HCT116 (cell line): ENCODE data around the gene ARL5C. TPM values are rescaled to one million over a fixed set of nuclear protein-coding genes. Genes with fewer than 3 reads are reported as not detected.

Experiments used
- ATAC-seq: fragments of 200-7000 bp; cut with Tn5 transposase; 2 replicates; pipeline ENCODE4 v1.9.1; 2020; ENCODE audit warnings: mild to moderate bottlenecking, moderate library complexity
- BruUV-seq: library from RNA; stranded (reverse); fragments of 400-500 nt; replicated peaks from 2 replicates; lab custom pipeline; 2021; lab: Mats Ljungman, UMichigan
- CTCF ChIA-PET: fragments of 300-600 bp; sonication (Branson Sonifier 250); formaldehyde crosslinking; loops from one replicate; lab custom pipeline; 2021; ENCODE audit warnings: antibody characterized with exemption; lab: Charles Lee
- POLR2A ChIA-PET: fragments of 300-600, 350-600 bp; sonication (Branson Sonifier 250); formaldehyde crosslinking; loops from one replicate; lab custom pipeline; 2021; ENCODE audit warnings: antibody characterized with exemption; lab: Charles Lee
- RAD21 ChIA-PET, 2 experiments: fragments of 300-600 bp; sonication (Branson Sonifier 250); formaldehyde crosslinking; loops; one replicate each; lab custom pipeline; 2023; ENCODE audit warnings: low total read pairs in 2 of 2; ENCODE audit not compliant: uncharacterized antibody in 2 of 2, unreplicated experiment in 2 of 2, low non-redundant PET in 1 of 2; lab: Charles Lee
- DNase-seq: peaks from one replicate; pipeline ENCODE4 v3.0.0-alpha.2; 2010; ENCODE audit warnings: low read depth, low spot score
- H2AFZ ChIP-seq: fragments of 200-600 bp; shearing (Covaris generic), sonication (generic); 2 replicates; pipeline ENCODE4 v1.6.1; 2017; ENCODE audit warnings: low read depth, mixed run types, mixed read lengths, antibody characterized with exemption, low read length; ENCODE audit not compliant: poor library complexity, severe bottlenecking
- H3K27ac ChIP-seq: 2 replicates; pipeline ENCODE4 v1.5.1; 2012; ENCODE audit warnings: low read depth, low read length
- H3K27me3 ChIP-seq: fragments of 200-600 bp; sonication (generic); 2 replicates; pipeline ENCODE4 v1.6.1; 2016; ENCODE audit warnings: mixed run types, low read length, mixed read lengths; ENCODE audit not compliant: insufficient read depth
- H3K36me3 ChIP-seq, 2 experiments: fragments of 200-500 bp in 1 of 2; fragments of 200-600 bp in 1 of 2; sonication (Bioruptor generic) in 1 of 2; sonication (generic) in 1 of 2; 2 replicates each; pipeline versions ENCODE4 v1.5.1 to v1.6.1; 2014 to 2016; ENCODE audit warnings: low read length in 2 of 2, inconsistent platforms in 1 of 2, mixed read lengths in 1 of 2, mixed run types in 1 of 2; ENCODE audit not compliant: insufficient read depth in 2 of 2, control insufficient read depth in 1 of 2
- H3K4me1 ChIP-seq, 2 experiments: fragments of 200-600 bp in 1 of 2; sonication (generic) in 1 of 2; 2 replicates each; pipeline versions ENCODE4 v1.5.1 to v1.6.1; 2012 to 2017; ENCODE audit warnings: low read length in 2 of 2, inconsistent platforms in 1 of 2, mild to moderate bottlenecking in 1 of 2, mixed read lengths in 1 of 2, mixed run types in 1 of 2, moderate library complexity in 1 of 2; ENCODE audit not compliant: insufficient read depth in 2 of 2, control insufficient read depth in 1 of 2
- H3K4me2 ChIP-seq: fragments of 200-600 bp; sonication (generic); 2 replicates; pipeline ENCODE4 v1.6.1; 2017; ENCODE audit warnings: mixed run types, low read length, mixed read lengths
- H3K4me3 ChIP-seq, 2 experiments: fragments of 200-600 bp in 1 of 2; sonication (generic) in 1 of 2; replicated peaks in 1 of 2; 2 replicates each; pipeline ENCODE4 v1.5.1; 2011 to 2016; ENCODE audit warnings: low read length in 2 of 2, control low read depth in 1 of 2, low read depth in 1 of 2, mild to moderate bottlenecking in 1 of 2, mixed read lengths in 1 of 2, mixed run types in 1 of 2
- H3K79me2 ChIP-seq: fragments of 200-600 bp; sonication (generic); 2 replicates; pipeline ENCODE4 v1.6.1; 2017; ENCODE audit warnings: mild to moderate bottlenecking, mixed run types, low read length, moderate library complexity, mixed read lengths; ENCODE audit not compliant: insufficient read depth
- H3K9ac ChIP-seq: fragments of 200-600 bp; sonication (generic); 2 replicates; pipeline ENCODE4 v1.6.1; 2016; ENCODE audit warnings: low read length, mixed read lengths
- H3K9me2 ChIP-seq: fragments of 200-600 bp; sonication (generic), shearing (Covaris generic); 2 replicates; pipeline ENCODE4 v1.6.1; 2017; ENCODE audit warnings: mixed run types, mild to moderate bottlenecking, moderate library complexity; ENCODE audit not compliant: insufficient read depth
- H3K9me3 ChIP-seq, 2 experiments: fragments of 200-500 bp in 1 of 2; fragments of 200-600 bp in 1 of 2; sonication (Bioruptor generic) in 1 of 2; sonication (generic) in 1 of 2; 2 replicates each; pipeline ENCODE4 v1.6.1; 2014 to 2017; ENCODE audit warnings: low read length in 2 of 2, mixed read lengths in 2 of 2, inconsistent platforms in 1 of 2, low read depth in 1 of 2, mild to moderate bottlenecking in 1 of 2, mixed run types in 1 of 2, moderate library complexity in 1 of 2; ENCODE audit not compliant: control insufficient read depth in 1 of 2, insufficient read depth in 1 of 2
- H4K20me1 ChIP-seq: fragments of 200-600 bp; sonication (generic), shearing (Covaris generic); 2 replicates; pipeline ENCODE4 v1.6.1; 2017; ENCODE audit warnings: mixed run types, mild to moderate bottlenecking, moderate library complexity; ENCODE audit not compliant: insufficient read depth
- CBX3 ChIP-seq: IDR thresholded peaks from 2 replicates; pipeline ENCODE4 v1.6.1; 2012; ENCODE audit warnings: low read depth
- EZH2phosphoT487 ChIP-seq: fragments of 200-600 bp; IDR thresholded peaks from 2 replicates; pipeline ENCODE4 v1.6.1; 2018; ENCODE audit warnings: antibody characterized with exemption, borderline replicate concordance
- JUND ChIP-seq: IDR thresholded peaks from 2 replicates; pipeline ENCODE4 v1.6.1; 2012
- POLR2A ChIP-seq: IDR thresholded peaks from 2 replicates; pipeline ENCODE4 v1.7.0; 2011; ENCODE audit warnings: borderline replicate concordance; ENCODE audit not compliant: insufficient read depth, insufficient read length; ENCODE audit errors: extremely low read depth
- SP1 ChIP-seq: IDR thresholded peaks from 2 replicates; pipeline ENCODE4 v1.6.1; 2012; ENCODE audit warnings: low read depth
- SRF ChIP-seq: IDR thresholded peaks from 2 replicates; pipeline ENCODE4 v1.6.1; 2012; ENCODE audit warnings: low read depth
- YY1 ChIP-seq: IDR thresholded peaks from 2 replicates; pipeline ENCODE4 v1.6.1; 2011; ENCODE audit warnings: low read length, low read depth, moderate library complexity, mild to moderate bottlenecking; ENCODE audit not compliant: insufficient replicate concordance; ENCODE audit errors: extremely low read depth
- ZFX ChIP-seq: fragments of 450-650 bp; IDR thresholded peaks from 2 replicates; pipeline ENCODE4 v1.6.1; 2017
- ZNF274 ChIP-seq: fragments of 200-500 bp; sonication (Bioruptor generic); IDR thresholded peaks from 2 replicates; pipeline ENCODE4 v1.6.1; 2014; ENCODE audit warnings: mild to moderate bottlenecking, low read depth, low read length, inconsistent platforms
- intact Hi-C: fragments of 100-400 bp; cut with micrococcal nuclease; formaldehyde crosslinking; loops from 2 replicates; pipeline ENCODE4 v1.10.0; 2022
- total RNA-seq: library from RNA; stranded (reverse); gene quantifications from one replicate; pipeline ENCODE4 v1.2.1, GENCODE V29; 2021; ENCODE audit not compliant: unreplicated experiment
- TF ChIP-seq, protein P1 (sequence below): IDR thresholded peaks from 2 replicates; pipeline ENCODE4 v1.6.1; 2012; ENCODE audit warnings: low read depth

ARL5C gene
- total RNA-seq, 1 experiment from 2014 or later: not detected

DNA sequence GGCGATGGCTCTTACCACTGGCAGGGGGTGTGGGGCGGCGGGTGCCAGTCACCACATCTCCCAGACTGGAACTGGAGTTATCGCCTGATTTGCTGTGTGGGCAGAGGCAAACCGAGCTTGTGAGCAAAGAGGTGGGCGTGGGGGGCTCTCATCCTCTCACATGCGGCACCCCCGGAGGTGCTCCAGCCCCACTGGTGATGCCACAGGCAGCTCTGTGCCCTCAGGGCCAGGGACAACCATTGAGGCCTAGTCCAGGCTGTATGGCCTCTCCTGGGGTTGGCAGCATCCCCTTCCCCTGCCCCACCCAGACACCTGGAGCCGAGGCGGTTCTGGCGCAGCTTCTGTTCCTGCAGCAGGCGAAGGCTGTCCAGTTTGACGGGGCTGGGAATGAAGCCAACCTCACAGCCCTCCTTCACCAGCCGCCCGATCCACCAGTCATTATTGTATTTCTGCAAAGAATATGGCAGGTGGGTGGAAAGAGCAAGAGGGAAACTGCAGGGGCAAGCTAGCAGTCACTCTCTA, 20.6 kb upstream of the ARL5C start:
- ChIA-PET CTCF (interaction anchor here (0.9 kb wide), 1 partner anchor 22 kb away, joined by 4 read pairs; no protein-coding TSS in a partner anchor), POLR2A (no interaction called here), RAD21 (no interaction called here)
- TF ChIP-seq ZFX: no peak
- no peak for TF ChIP-seq SP1
- TF ChIP-seq ZNF274: no peak
- TF ChIP-seq CBX3: no peak
- TF ChIP-seq JUND: no peak
- no peak for TF ChIP-seq EZH2phosphoT487
- TF ChIP-seq POLR2A: no peak
- TF ChIP-seq YY1: no peak
- no peak for TF ChIP-seq SRF
- TF ChIP-seq, protein P1, sequence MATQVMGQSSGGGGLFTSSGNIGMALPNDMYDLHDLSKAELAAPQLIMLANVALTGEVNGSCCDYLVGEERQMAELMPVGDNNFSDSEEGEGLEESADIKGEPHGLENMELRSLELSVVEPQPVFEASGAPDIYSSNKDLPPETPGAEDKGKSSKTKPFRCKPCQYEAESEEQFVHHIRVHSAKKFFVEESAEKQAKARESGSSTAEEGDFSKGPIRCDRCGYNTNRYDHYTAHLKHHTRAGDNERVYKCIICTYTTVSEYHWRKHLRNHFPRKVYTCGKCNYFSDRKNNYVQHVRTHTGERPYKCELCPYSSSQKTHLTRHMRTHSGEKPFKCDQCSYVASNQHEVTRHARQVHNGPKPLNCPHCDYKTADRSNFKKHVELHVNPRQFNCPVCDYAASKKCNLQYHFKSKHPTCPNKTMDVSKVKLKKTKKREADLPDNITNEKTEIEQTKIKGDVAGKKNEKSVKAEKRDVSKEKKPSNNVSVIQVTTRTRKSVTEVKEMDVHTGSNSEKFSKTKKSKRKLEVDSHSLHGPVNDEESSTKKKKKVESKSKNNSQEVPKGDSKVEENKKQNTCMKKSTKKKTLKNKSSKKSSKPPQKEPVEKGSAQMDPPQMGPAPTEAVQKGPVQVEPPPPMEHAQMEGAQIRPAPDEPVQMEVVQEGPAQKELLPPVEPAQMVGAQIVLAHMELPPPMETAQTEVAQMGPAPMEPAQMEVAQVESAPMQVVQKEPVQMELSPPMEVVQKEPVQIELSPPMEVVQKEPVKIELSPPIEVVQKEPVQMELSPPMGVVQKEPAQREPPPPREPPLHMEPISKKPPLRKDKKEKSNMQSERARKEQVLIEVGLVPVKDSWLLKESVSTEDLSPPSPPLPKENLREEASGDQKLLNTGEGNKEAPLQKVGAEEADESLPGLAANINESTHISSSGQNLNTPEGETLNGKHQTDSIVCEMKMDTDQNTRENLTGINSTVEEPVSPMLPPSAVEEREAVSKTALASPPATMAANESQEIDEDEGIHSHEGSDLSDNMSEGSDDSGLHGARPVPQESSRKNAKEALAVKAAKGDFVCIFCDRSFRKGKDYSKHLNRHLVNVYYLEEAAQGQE: no peak
- DNase-seq (no peak), ATAC-seq (no peak)
- Histone ChIP-seq H3K9me2 (no peaks in the 10 kb centered on the region), H3K4me2 (no peak overlapping the region), H3K36me3 (peaks cover 12 to 26% of the 10 kb centered on the region in 2 experiments; a peak in 3 of 4 replicates), H4K20me1 (no peaks in the 10 kb centered on the region), H3K27me3 (no peaks in the 10 kb centered on the region), H3K79me2 (no peaks in the 10 kb centered on the region), H3K27ac (no peak overlapping the region), H3K9me3 (no peaks in the 10 kb centered on the region), H3K4me1 (no peaks in the 10 kb centered on the region), H3K9ac (no peak overlapping the region), H2AFZ (no peak overlapping the region), H3K4me3 (no peak overlapping the region)
- intact Hi-C loops: no loop called here
- BruUV-seq: no TSS peak
